ENCODE measurements around the gene CBARP.
A peak's percentile ranks its signal among the peaks of the same experiment; 100 is the strongest.

The CBARP gene

GRCh38 chr19:1275260-1275975 lies 37.6 kb upstream of the CBARP start, which contains the start of gene FAM174C:
TSS of gene FAM174C (plus strand) at chr19:1275530. CDS start at chr19:1275550, 20 bp downstream.
- peak; percentile 97 for DNase-seq

GRCh38 chr19:1274852-1275259 lies 37.1 kb upstream of the CBARP start:
- peak; percentile 57 for DNase-seq

GRCh38 chr19:1274081-1274851 lies 36.5 kb upstream of the CBARP start:
- DNase-seq = peak; percentile 44

- peak; percentile 39 for DNase-seq
Measured at GRCh38 chr19:1273263-1274041, 35.6 kb upstream of the CBARP start.

GRCh38 chr19:1272423-1273262 lies 34.8 kb upstream of the CBARP start:
- no peak for DNase-seq

GRCh38 chr19:1271528-1272422 lies 34.0 kb upstream of the CBARP start:
- no peak for DNase-seq

GRCh38 chr19:1270854-1271527 lies 33.2 kb upstream of the CBARP start:
- no peak for DNase-seq

GRCh38 chr19:1270213-1270853 lies 32.5 kb upstream of the CBARP start:
- no peak for DNase-seq

- DNase-seq = peak; percentile 82
Measured at GRCh38 chr19:1269478-1270212, 31.8 kb upstream of the CBARP start.

GRCh38 chr19:1269065-1269477 lies 31.3 kb upstream of the CBARP start, which contains the start of gene CIRBP:
TSS of gene CIRBP (plus strand) at chr19:1269332. CDS start at chr19:1270934, 1,602 bp downstream.
- DNase-seq = peak; percentile 99

GRCh38 chr19:1268226-1269064 lies 30.6 kb upstream of the CBARP start:
- peak; percentile 58 for DNase-seq

GRCh38 chr19:1267477-1268225 lies 29.8 kb upstream of the CBARP start:
- DNase-seq = peak; percentile 48

- peak; percentile 60 for DNase-seq
Measured at GRCh38 chr19:1266916-1267476, 29.2 kb upstream of the CBARP start.

- peak; percentile 87 for DNase-seq
Measured at GRCh38 chr19:1266129-1266915, 28.5 kb upstream of the CBARP start.

- DNase-seq = peak; percentile 46
Measured at GRCh38 chr19:1265615-1266128, 27.9 kb upstream of the CBARP start.

Measured in NCI-H82 (cell line).